GM11168 (cell line): ENCODE data around the gene CHD9NB.

Experiments used
- in situ Hi-C: fragments of 300-500 bp; cut with MboI; formaldehyde crosslinking; loops from one replicate; pipeline ENCODE4 v1.12.0; 2022; ENCODE audit warnings: low sequenced_read_pairs; ENCODE audit not compliant: unreplicated experiment

Gene CHD9NB

GRCh38 chr16:53052519-53053501, at the start of gene CHD9NB:
Gene CHD9NB (minus strand): TSS chr16:53052897. CDS start chr16:53044158, 8,739 bp downstream.
- in situ Hi-C loops = no loop called here

- in situ Hi-C loops = no loop called here
Observed at GRCh38 chr16:53100889-53101288, 48.2 kb upstream of the CHD9NB start.

DNA sequence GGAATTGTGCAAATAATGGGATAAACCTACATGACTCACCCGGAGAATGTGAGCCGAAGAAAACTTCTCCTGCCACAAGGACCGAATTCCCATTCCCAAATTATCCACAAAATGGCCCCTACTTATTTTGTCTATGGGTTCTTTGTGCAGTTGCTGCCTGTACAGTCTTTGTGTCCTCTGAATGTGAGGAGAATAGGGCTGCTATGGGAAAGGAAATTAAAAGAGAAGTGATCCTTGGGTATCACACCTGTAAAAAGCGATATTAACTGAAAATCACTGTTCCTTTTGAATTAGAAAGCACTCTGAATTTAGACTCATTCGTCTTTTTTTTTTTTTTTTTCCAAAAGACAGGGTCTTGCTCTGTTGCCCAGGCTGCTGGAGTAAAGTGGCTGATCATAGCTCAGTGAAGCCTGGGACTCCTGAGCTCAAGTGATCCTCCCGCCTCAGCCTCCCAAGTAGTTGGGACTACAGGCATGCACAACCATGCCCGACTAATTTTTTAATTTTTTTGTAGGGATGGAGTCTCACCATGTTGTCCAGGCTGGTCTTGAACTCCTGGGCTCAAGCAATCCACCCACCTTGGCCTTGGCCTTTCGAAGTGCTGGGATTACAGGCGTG, 47.5 kb upstream of the CHD9NB start:
- in situ Hi-C loops = no loop called here

DNA sequence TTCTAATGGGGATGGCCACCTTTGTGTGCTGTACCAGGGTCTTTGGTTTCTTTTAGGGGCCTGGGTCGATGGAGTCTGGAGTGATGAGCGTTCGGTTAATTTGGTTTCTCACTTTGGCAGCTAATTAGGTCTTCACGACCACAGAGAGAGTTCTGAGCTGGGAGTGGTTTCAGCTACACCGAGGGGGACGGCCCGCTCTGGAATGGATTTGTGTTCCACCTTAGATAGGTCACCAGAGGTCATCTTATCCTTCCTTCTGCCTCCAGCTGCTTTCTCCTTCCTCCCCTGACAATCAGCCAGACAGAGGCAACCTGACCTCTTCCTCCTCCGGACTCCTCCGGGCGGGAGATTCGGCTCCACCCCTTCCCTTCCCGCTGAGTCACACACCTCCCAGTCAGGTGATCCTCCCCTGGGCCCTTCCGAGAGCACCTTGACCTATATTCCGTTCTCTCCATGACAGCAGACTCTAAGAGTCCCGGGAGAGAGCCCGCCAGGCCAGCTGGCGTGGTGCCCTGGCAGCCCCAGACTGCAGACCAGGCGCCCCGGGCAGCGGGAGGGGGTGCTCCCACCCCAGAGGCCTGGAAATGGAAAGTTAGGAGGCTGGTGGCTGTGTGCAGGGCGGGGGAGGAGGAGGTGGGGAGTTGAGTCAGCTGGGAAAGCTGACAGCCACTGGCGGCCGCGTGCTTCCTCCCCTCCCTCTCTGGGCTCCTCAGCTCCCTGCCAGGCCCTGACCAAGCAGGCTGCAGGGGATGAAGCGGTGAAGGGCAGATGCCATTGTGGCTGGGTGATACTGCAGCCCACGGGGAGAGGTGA, 46.8 kb upstream of the CHD9NB start:
- in situ Hi-C loops = no loop called here

DNA sequence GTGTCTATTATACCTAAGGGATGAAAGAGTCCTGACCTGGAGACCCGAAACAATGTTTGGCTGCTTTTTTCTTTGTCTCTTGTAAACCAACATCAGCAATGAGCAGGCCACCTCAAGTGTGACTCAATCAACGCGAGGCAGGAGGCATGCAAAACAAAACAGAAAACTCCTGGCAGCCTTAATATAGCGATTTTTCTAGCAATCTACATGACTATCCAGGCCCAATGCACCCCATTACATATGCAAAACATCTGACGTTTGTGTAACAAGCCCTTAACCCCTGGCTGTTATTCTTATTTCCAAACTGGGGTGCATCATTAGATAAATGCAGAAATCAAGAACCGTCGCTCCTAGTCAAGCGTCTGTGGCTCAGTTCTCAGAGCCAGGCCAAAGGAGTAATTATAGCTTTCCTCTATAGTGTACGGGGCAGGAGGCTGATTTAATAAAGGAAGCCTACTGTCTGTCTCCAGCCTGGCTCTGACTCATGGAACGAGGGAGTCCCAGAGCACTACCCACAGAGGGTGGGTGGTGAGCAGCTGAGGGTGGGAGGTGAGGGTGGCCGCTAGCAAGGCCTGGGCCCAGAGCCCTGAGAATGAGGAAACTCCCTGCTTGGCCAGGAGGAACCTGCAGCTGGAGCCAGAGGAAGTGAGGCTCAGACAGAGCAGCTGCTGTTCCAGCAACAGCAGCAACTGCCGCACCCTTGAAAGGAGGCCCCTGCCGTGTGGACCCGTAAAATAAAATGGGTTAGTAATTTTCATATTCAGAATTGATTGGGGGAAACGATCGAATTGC, 46.0 kb upstream of the CHD9NB start:
- in situ Hi-C loops = no loop called here

GRCh38 chr16:53097190-53097589, 44.5 kb upstream of the CHD9NB start:
- in situ Hi-C loops = no loop called here

DNA sequence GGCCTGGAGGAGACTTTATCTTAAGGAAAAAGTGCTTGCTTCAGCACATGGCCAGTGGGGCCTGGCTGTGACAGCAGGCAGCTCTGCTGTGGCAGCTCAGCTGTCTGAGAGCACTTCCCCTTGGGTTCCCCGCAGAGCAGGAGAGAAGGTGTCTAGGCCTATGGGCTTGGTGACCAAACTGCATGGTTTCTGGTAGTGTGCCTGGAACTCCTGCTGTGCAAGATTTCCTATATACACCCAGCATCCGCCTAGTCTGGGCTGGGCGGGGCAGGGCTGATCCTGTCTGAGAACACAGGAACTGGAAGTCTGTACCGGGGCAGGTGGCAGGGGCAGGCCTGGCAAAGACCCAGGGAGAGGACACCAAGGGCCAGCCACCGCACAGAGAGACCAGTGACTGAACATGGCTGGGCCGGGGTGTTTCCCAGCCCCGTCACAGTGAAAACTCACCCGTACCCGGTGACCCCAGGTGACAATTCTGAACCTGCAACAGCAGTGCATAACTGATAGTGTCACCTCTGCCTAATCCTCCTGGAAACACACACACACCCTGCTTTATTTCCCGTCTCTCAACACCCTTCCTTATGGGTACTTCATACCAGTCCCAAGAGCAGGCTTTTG, 41.4 kb upstream of the CHD9NB start:
- in situ Hi-C loops = no loop called here

- in situ Hi-C loops = no loop called here
Observed at GRCh38 chr16:53093162-53093744, 40.6 kb upstream of the CHD9NB start.

GRCh38 chr16:53092284-53092683, 39.6 kb upstream of the CHD9NB start:
- in situ Hi-C loops = no loop called here

- in situ Hi-C loops = no loop called here
Observed at GRCh38 chr16:53091466-53092211, 38.9 kb upstream of the CHD9NB start.

- in situ Hi-C loops = no loop called here
Observed at GRCh38 chr16:53090591-53091411, 38.1 kb upstream of the CHD9NB start.

- in situ Hi-C loops = no loop called here
Observed at GRCh38 chr16:53090286-53090590, 37.5 kb upstream of the CHD9NB start.

GRCh38 chr16:53089434-53090285, 37.0 kb upstream of the CHD9NB start:
- in situ Hi-C loops = no loop called here

- in situ Hi-C loops = no loop called here
Observed at GRCh38 chr16:53087101-53087500, 34.4 kb upstream of the CHD9NB start.

DNA sequence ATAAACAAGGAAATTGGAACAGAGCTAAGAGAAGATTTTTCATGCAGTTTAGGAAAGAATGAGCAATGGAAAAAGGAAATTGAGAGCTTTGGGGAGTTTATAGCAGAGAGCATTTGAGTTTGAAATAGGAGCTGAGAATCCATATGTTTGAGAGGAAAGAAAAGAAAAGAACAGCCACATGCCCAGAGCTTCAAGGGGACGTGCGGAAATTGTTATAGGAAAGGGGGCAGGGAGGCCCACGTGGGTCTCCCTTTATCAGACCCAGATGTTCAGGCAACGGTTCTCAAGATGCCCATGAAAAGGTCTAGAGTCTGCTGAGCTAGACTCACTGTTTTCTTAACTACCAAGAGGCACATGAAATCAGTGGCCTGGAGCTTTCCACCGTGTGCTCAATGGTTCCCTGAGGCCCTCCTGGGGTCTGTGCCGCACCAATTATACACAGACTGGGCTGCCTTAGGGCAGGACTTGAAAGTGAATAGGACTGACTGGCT, 33.3 kb upstream of the CHD9NB start:
- in situ Hi-C loops = no loop called here

DNA sequence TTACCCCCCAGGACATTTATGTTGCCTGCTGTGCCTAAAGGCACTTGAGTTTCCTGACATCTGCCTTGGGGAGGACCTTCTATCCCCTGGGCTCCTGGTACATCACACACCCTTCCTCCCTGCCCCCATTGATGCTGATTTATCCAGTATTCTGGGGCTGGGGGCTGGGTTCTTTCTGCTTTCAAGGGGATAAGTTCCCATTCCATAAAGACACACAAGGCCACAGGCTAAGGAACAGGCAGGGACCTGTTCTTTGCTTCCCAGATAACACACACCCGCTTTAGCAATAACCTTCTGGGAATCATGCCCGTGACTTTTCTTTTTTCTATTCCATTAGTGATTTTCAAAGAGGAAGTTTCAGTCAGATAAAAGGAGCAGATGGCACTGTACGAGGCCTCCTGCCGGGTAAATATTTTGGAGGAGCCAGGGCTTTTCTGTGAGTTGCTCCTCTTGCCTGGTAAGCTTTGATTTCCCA, 32.7 kb upstream of the CHD9NB start:
- in situ Hi-C loops = no loop called here
